Activated T-helper 1 cell treated with anti-CD3 and anti-CD28 coated beads, Interleukin-12 subunit alpha, Interleukin-12 subunit beta, Interleukin-2, Interleukin-4 antibody, amounts not matched to agents 30 ng/mL and 10 ng/mL and 1 ng/mL, durations not matched to agents 14 hours and 24 hours and 36 hours (primary cell): Measurements from ENCODE around the gene ITPR2. TPM values are rescaled to one million over a fixed set of nuclear protein-coding genes. Genes with fewer than 3 reads are reported as not detected.

ENCODE experiments used
- DNase-seq: peaks from one replicate; pipeline ENCODE4 v3.0.0; 2021; ENCODE audit warnings: low spot score
- H3K27ac Mint-ChIP-seq: one replicate; pipeline ENCODE4 v1.8.0; 2021; ENCODE audit warnings: mild to moderate bottlenecking, mixed read lengths
- H3K27me3 Mint-ChIP-seq: one replicate; pipeline ENCODE4 v1.8.0; 2022; ENCODE audit warnings: mild to moderate bottlenecking, moderate library complexity, mixed read lengths; ENCODE audit not compliant: insufficient read depth
- H3K36me3 Mint-ChIP-seq: one replicate; pipeline ENCODE4 v1.8.0; 2021; ENCODE audit warnings: low read depth, mixed read lengths
- H3K4me1 Mint-ChIP-seq: one replicate; pipeline ENCODE4 v1.8.0; 2021; ENCODE audit warnings: low read depth, mixed read lengths
- H3K4me3 Mint-ChIP-seq: one replicate; pipeline ENCODE4 v1.8.0; 2021; ENCODE audit warnings: mild to moderate bottlenecking, moderate library complexity, mixed read lengths
- H3K9me3 Mint-ChIP-seq: one replicate; pipeline ENCODE4 v1.8.0; 2021; ENCODE audit warnings: mixed read lengths
- intact Hi-C: fragments of 100-400 bp; cut with micrococcal nuclease; formaldehyde crosslinking; loops from one replicate; pipeline ENCODE4 v1.15.1; 2024
- total RNA-seq: library from RNA; stranded (reverse); gene quantifications from 2 replicates; pipeline ENCODE4 v1.2.3, GENCODE V29; 2022

The ITPR2 gene
- total RNA-seq = 33.0 and 34.2 TPM in 2 replicates

DNA sequence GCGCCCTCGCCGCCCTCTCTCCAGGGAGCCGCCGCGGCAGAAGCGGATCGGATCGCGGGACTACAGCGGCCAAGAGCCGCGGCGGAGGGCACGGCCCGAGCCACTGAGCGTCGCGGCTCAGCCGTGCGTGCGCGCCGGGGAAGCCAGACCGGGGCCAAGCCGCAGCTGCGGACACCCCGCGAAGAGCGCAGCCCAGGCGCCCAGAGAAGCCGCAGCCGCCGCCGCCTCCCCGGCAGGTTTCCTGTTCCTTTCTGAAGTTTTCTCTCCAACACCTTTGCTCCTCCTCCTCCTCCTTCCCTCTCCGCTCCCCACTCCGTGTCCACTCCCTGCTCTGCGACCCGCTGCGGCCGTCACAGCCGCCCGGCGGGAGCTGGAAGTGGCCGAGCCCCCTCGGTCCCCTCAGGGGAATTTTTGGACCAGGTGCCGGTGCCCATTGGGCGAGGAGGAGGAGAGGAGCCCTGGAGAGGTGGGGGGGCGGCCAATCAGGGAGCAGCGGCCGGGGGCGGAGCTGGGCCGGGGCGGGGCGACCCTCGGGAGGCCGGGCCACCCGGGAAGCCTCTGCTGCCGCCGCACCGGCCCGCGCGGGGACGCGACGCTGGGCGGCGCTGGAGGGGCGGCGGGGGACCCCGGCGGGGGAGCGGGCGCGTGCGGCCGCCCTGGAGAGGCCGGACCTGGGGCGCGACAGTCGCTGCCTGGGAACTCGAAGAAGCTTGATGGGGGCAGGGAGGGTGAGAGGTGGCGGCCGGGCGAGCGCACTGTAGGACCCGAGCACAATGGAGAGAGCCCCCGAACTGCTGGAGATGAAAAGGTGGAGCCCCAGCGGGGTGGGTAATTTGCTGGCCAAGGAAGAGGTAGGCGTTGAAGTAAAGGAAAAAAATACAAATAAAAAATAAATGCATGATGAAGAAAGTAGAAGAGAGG lies at the start of gene ITPR2:
TSS of gene ITPR2 (minus strand) at position 373 of the 921 bp plus-strand sequence. CDS start 413 bp downstream, outside the sequence.
- Mint-ChIP-seq H3K27ac (peak within 1 kb of the TSS; percentile 98), H3K36me3 (peaks cover 9% of the 10 kb centered on the region), H3K4me3 (peak within 1 kb of the TSS; percentile 99), H3K27me3 (peaks cover 5% of the 10 kb centered on the region), H3K9me3 (no peaks in the 10 kb centered on the region), H3K4me1 (peaks cover 42% of the 10 kb centered on the region)
- peak; percentile 89 for DNase-seq
- intact Hi-C loops = loop anchor here (1.0 to 10.0 kb wide), 13 partner anchors 20 to 1638 kb away; partner anchors contain the start of genes BMAL2, DNAI7, ETFRF1 and FGFR1OP2

DNA sequence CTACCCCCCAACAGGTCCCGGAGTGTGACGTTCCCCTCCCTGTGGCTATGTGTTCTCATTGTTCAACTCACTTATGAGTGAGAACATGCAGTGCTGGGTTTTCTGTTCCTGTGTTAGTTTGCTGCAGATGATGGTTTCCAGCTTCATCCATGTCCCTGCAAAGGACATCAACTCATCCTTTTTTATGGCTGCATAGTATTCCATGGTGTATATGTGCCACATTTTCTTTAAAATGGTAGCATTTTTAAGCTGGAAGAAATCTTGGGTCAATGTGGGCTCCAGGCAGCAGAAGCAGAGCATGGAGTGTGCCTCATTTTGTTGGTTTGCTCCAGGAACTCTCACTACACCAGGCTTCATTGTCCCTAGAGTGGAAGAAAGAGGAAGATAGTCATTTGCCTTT lies 47.6 kb upstream of the ITPR2 start:
- peaks cover 8% of the 10 kb centered on the region for H3K4me1 Mint-ChIP-seq
- H3K9me3 Mint-ChIP-seq = no peaks in the 10 kb centered on the region
- no peak for DNase-seq
- no peak overlapping the region for H3K27ac Mint-ChIP-seq
- intact Hi-C loops = no loop called here
- no peak overlapping the region for H3K4me3 Mint-ChIP-seq
- peaks cover 17% of the 10 kb centered on the region for H3K27me3 Mint-ChIP-seq
- H3K36me3 Mint-ChIP-seq = peaks cover 2% of the 10 kb centered on the region

DNA sequence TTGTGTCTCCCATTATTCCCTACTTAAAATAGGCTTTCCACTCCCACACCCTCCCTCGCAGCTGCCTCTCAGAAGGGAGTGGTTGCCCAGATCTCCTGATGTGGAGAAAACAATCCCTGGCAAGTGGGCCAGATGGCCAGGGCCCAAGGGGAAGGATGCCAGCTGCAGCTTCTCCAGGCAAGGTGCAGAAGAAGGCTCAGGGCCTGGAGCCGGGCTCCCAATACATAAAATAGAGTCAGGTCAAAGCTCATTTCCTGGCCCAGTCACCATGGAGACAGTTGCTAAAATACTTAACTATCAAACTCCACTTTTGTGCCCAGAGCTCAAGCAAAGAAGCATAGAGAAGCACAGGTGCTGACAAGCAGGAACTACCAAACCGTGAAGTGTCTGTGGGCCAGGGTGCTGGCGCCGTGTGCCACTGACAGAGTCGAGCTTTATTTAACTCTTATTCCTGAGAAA lies 45.7 kb upstream of the ITPR2 start:
- intact Hi-C loops = no loop called here
- Mint-ChIP-seq H3K27me3 (peaks cover 17% of the 10 kb centered on the region), H3K27ac (no peak overlapping the region), H3K9me3 (no peaks in the 10 kb centered on the region), H3K4me3 (no peak overlapping the region), H3K4me1 (no peaks in the 10 kb centered on the region), H3K36me3 (no peaks in the 10 kb centered on the region)
- DNase-seq = no peak

DNA sequence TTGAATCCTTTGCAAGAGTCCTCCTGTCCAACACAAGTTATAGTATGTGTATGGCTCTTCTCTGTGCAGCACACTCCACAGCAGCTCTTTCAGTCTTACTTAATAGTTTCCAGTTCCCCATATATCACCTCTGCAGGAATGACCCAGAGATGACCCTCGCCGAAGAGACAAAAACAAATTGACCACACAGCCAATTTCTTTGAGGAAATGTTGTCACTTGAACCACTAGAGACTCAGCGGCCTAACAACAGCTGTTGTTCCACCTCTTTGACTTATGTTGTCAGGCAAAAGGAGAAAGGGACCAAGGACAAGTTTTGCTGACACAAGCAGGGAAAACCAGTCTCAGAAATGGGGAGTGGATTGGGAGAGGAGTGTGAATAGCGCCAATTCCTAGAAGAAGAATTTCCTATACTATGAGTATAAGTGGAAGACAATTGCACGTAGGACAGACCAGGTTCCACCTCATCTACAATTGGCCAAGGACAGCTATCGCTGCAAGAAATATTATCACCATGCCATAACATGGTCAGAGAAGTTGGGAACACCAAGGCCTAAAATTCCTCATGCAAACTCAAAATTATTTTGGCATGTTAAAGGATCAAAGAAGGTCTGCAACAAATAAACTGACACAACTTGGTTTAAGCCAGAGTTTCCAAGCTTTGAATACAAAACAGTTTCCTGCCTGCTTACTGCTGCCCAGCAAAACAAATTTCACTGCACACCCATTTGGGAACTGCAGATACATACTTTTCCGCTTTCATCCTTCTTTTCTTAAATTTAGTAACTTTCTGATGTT lies 41.7 kb upstream of the ITPR2 start:
- H3K36me3 Mint-ChIP-seq = no peaks in the 10 kb centered on the region
- no peak overlapping the region for H3K27ac Mint-ChIP-seq
- no peak overlapping the region for H3K4me3 Mint-ChIP-seq
- H3K27me3 Mint-ChIP-seq = peaks cover 5% of the 10 kb centered on the region
- DNase-seq = no peak
- H3K4me1 Mint-ChIP-seq = peaks cover 11% of the 10 kb centered on the region
- no peaks in the 10 kb centered on the region for H3K9me3 Mint-ChIP-seq
- intact Hi-C loops = no loop called here

DNA sequence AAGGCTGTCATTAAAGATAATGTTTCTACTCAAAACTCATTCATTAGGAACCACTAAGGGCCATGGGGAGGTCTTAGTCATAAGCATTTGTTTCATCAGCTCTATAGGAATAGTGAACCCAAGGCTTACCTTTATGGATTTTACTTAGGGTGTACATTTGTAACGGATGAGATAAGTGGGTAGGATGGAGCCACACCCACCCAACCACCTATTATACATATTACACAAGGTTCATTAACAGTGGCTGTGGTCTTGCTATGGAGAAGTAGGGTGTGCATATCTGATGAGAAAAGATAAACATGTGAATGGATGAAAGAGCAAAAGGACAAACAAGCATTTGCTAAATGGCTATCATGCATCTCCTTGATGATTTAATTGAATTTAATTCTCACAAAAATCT lies 39.6 kb upstream of the ITPR2 start:
- no peaks in the 10 kb centered on the region for H3K9me3 Mint-ChIP-seq
- no peak overlapping the region for H3K4me3 Mint-ChIP-seq
- H3K4me1 Mint-ChIP-seq = peaks cover 14% of the 10 kb centered on the region
- peaks cover 2% of the 10 kb centered on the region for H3K27me3 Mint-ChIP-seq
- no peak overlapping the region for H3K27ac Mint-ChIP-seq
- intact Hi-C loops = no loop called here
- no peak for DNase-seq
- H3K36me3 Mint-ChIP-seq = no peaks in the 10 kb centered on the region

DNA sequence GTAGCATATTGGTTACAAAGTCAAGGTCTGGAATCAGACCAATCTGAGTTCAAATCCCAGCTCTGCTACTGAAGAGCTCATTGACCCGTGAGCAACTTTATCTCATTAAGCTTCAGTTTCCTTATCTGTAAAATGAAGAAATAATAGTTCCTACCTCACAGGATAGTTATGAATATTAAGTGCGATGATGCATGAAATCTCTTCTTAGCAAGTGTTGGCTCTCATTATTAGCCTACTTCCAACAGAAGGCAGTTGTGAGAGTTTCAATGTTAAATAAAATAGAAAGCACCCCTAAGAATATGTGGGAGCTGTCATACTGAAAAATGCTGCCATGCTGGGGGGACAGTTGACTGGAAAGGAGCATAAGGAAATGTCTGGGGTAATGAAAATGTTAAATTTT lies 39.0 kb upstream of the ITPR2 start:
- Mint-ChIP-seq H3K4me3 (no peak overlapping the region), H3K36me3 (no peaks in the 10 kb centered on the region), H3K27ac (no peak overlapping the region), H3K4me1 (peaks cover 21% of the 10 kb centered on the region), H3K27me3 (peaks cover 2% of the 10 kb centered on the region), H3K9me3 (no peaks in the 10 kb centered on the region)
- no peak for DNase-seq
- intact Hi-C loops = no loop called here

DNA sequence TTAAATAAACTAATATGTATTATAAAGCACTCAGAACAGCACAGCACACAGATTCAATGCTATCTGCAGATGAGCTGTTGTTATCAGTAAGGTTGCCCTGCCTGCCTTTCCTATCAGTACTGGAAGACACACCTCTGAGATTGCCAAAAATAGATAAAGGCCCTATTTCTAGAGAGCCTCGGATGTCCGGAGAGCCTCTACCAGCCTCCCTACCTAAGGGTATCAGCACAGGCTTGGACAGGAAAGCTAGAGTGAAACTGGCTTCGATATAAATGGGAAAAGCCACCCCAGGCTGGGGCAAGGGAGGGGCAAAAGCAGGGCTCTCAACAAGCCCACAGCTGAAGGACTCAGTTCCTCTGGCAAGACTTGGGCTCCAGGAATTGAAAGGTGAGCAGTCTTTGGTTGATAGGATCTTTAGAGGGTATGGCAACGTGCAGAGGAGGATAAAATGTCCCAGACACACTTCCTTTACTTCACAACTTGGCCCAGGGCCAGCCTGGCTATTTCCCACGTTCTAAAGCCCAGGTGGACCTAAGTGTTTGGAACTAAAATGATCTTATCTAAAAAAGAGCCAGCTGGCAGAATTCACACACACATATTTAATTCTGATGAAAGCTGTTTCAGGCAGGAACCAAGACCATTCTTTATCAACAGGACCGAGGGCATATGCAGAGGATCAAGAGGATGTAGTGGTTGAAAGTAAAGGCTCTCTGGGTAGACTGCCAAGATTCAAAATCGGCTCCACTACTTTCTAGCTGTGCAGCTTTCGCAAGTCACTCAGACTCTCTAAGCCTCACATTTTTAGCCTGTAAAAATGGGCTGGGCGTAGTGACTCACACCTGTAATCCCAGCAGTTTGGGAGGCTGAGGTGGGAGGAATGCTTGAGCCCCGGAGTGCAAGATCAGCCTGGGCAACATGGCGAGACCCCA lies 37.8 kb upstream of the ITPR2 start:
- H3K4me1 Mint-ChIP-seq = peaks cover 24% of the 10 kb centered on the region
- peaks cover 2% of the 10 kb centered on the region for H3K27me3 Mint-ChIP-seq
- no peak overlapping the region for H3K4me3 Mint-ChIP-seq
- no peak for DNase-seq
- no peak overlapping the region for H3K27ac Mint-ChIP-seq
- H3K36me3 Mint-ChIP-seq = no peaks in the 10 kb centered on the region
- intact Hi-C loops = no loop called here
- H3K9me3 Mint-ChIP-seq = no peaks in the 10 kb centered on the region

DNA sequence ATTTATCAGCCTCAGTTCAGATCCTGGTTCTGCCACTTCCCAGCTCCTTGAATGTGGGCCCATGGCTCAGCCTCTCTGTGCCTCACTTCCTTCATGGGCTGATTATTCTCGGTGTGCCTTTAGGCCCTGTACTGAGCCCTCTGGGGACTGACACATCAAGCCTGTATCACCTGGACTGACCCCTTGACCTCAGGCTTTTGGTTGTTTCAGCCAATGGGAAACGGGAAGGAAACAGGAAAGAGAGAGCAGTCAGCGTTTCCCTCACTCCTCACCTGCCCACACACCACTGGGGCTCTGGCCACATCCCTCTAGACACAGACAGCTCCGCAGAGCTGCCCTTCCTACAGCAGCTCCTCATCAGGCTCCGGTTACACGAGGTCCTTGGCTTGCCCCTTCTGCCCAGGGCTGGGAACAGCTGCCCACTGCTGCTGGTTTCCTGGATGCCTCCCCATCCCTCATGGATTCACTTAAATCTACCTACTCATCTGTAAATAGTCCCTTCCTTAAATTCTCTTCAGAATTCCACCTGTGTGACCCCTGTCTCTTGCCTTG lies 37.0 kb upstream of the ITPR2 start:
- peaks cover 2% of the 10 kb centered on the region for H3K27me3 Mint-ChIP-seq
- H3K27ac Mint-ChIP-seq = no peak overlapping the region

DNA sequence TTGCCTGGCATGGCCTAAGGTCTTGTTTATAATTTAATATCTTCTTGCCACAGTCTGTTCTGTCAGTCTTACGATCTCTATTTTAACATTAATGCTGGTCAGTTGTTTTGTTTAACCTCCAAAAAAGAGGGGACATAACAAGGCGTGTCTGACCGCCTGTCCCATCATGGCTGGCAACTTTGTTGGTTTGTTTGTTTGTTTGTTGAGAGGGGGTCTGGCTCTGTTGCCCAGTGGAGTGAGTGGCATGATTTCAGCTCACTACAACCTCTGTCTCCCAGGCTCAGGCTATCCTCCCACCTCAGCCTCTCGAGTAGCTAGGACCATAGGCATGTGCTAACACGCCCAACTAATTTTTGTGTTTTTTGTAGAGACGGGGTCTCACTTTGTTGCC lies 36.1 kb upstream of the ITPR2 start:
- intact Hi-C loops = no loop called here
- Mint-ChIP-seq H3K4me1 (peaks cover 24% of the 10 kb centered on the region), H3K9me3 (no peaks in the 10 kb centered on the region), H3K36me3 (no peaks in the 10 kb centered on the region), H3K27ac (no peak overlapping the region), H3K27me3 (peaks cover 2% of the 10 kb centered on the region), H3K4me3 (no peak overlapping the region)
- no peak for DNase-seq

More for the DNA sequence above, 37.0 kb upstream of the ITPR2 start:
- Mint-ChIP-seq H3K4me1 (peaks cover 24% of the 10 kb centered on the region), H3K9me3 (no peaks in the 10 kb centered on the region), H3K4me3 (no peak overlapping the region), H3K36me3 (no peaks in the 10 kb centered on the region)
- intact Hi-C loops = no loop called here
- DNase-seq = no peak

DNA sequence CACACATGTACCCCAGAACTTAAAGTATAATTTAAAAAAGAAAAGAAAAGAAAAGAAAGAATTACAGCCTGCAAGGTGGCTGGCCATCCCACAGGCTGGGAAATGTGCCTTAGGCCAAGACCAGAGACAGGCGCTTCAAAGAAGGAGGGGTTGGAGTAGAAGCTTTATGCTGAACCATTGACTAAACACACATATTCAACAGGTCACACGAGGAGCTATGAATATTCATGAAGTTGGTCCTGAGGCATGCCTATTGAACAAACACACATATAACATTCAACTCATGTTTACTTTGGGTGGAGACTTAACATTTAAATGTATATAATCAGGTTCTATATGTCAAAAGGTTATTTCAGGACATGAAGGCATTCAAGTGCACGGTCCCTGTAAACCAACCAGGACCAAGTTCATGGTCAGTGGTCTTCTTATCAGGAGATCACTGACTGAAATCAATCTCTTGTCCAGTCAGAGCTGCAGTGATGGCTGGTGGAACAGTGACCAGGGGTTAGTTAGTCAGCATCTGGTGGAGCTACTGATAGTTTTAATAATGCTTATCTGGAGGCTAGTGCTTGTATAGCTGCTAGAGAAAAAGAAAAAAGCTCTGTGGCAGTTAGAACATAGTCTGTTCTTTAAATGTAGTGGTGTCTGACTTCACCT lies 35.6 kb upstream of the ITPR2 start:
- intact Hi-C loops = no loop called here
- Mint-ChIP-seq H3K27ac (no peak overlapping the region), H3K4me3 (no peak overlapping the region), H3K36me3 (no peaks in the 10 kb centered on the region), H3K27me3 (peaks cover 2% of the 10 kb centered on the region), H3K9me3 (no peaks in the 10 kb centered on the region), H3K4me1 (peaks cover 24% of the 10 kb centered on the region)
- no peak for DNase-seq

DNA sequence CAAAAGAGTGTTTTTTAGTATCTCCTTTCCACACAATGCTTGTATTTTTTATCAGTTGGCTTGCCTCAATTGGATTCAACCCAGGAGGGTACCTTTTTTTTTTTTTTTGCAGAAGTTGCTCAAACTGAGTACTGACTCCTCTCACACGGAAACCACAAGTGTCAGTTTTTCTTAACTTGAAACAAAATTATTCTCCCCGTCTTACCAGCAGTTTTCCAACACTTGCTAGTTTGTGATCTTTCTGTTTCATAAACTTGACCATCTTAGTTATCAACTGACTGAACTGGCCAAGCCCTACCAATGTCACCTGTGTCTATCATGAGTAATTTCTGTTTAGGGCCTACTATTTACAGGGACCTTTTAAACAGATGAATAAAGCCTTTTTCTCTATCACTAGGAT lies 34.1 kb upstream of the ITPR2 start:
- Mint-ChIP-seq H3K27ac (no peak overlapping the region), H3K4me1 (peaks cover 24% of the 10 kb centered on the region)
- intact Hi-C loops = loop anchor here (1.0 to 2.0 kb wide), 2 partner anchors 12 to 18 kb away; no protein-coding TSS in a partner anchor

More for the DNA sequence above, 34.1 kb upstream of the ITPR2 start:
- Mint-ChIP-seq H3K9me3 (no peaks in the 10 kb centered on the region), H3K36me3 (no peaks in the 10 kb centered on the region), H3K4me3 (no peak overlapping the region), H3K27me3 (peaks cover 2% of the 10 kb centered on the region)
- no peak for DNase-seq
